Thyroid gland (tissue), 4 donors: ENCODE measurements around the gene DES. TPM values are rescaled to one million over a fixed set of nuclear protein-coding genes. Genes with fewer than 3 reads are reported as not detected.
"Not testable (repeated sequence)": the region's sequence is repeated elsewhere in the genome, so short reads cannot be mapped to it uniquely, and the experiment has no call there.

Source experiments
- DNase-seq, 2 donors: peaks; one replicate each; pipeline ENCODE4 v3.0.0-alpha.2; 2019
- H3K27ac ChIP-seq, 3 donors: fragments of 200-600 bp; sonication (generic); 1 replicate in 2 of 3; 2 replicates in 1 of 3; pipeline ENCODE4 v1.5.1; 2016 to 2019; ENCODE audit warnings: mild to moderate bottlenecking in 1 of 3, moderate library complexity in 1 of 3
- H3K27me3 ChIP-seq: fragments of 200-600 bp; sonication (generic); one replicate; pipeline ENCODE4 v1.5.1; 2019
- H3K36me3 ChIP-seq, 2 donors: fragments of 200-600 bp; sonication (generic); one replicate each; pipeline ENCODE4 v1.5.1; 2016 to 2019
- H3K4me1 ChIP-seq, 2 donors: fragments of 200-600 bp; sonication (generic); one replicate each; pipeline ENCODE4 v1.5.1; 2017 to 2019
- H3K4me3 ChIP-seq, 3 donors: fragments of 200-600 bp; sonication (generic); replicated peaks in 1 of 3; 1 replicate in 2 of 3; 2 replicates in 1 of 3; pipeline ENCODE4 v1.5.1; 2016; ENCODE audit warnings: mild to moderate bottlenecking in 1 of 3
- H3K9me3 ChIP-seq: fragments of 200-600 bp; sonication (generic); one replicate; pipeline ENCODE4 v1.5.1; 2017
- POLR2A ChIP-seq, 2 donors: fragments of 450-650 bp; IDR thresholded peaks; one replicate each; pipeline ENCODE4 v1.6.1; 2017; ENCODE audit warnings: antibody characterized with exemption in 2 of 2, mild to moderate bottlenecking in 2 of 2, moderate library complexity in 1 of 2
- WGBS, 2 donors: methylation state at CpG; one replicate each; pipeline ENCODE4 v1.1.5; 2017; 5-methylcytosine and 5-hydroxymethylcytosine counted together
- intact Hi-C: fragments of 100-400 bp; cut with DNase I; formaldehyde crosslinking; loops from one replicate; pipeline ENCODE4 v1.15.1; 2023
- total RNA-seq, 4 donors: library from RNA; depleted of rRNA; stranded (reverse); fragments of >200 nt; gene quantifications; one replicate each; pipeline ENCODE4 v1.2.3, GENCODE V29; 2016
- TF ChIP-seq, protein P1 (sequence below), 6 experiments: fragments of 200-600 bp in 3 of 6; fragments of 450-650 bp in 3 of 6; sonication (generic) in 3 of 6; IDR thresholded peaks; one replicate each; pipeline ENCODE4 v1.5.1; 2016 to 2019; ENCODE audit warnings: antibody characterized with exemption in 6 of 6, mild to moderate bottlenecking in 2 of 6, inconsistent platforms in 1 of 6, moderate library complexity in 1 of 6

The DES gene
- total RNA-seq, 4 donors from 2014 or later: 26.7 to 54.4 (median 28.7) TPM

GRCh38 chr2:219392754-219393153, 25.4 kb upstream of the DES start:
- H3K27ac ChIP-seq: no peak overlapping the region
- H3K9me3 ChIP-seq: no peaks in the 10 kb centered on the region
- H3K4me1 ChIP-seq: peaks cover 0 to 4% of the 10 kb centered on the region in 2 donors
- H3K4me3 ChIP-seq: no peak overlapping the region
- no peaks in the 10 kb centered on the region for H3K36me3 ChIP-seq
- intact Hi-C loops: no loop called here
- TF ChIP-seq, protein P1, sequence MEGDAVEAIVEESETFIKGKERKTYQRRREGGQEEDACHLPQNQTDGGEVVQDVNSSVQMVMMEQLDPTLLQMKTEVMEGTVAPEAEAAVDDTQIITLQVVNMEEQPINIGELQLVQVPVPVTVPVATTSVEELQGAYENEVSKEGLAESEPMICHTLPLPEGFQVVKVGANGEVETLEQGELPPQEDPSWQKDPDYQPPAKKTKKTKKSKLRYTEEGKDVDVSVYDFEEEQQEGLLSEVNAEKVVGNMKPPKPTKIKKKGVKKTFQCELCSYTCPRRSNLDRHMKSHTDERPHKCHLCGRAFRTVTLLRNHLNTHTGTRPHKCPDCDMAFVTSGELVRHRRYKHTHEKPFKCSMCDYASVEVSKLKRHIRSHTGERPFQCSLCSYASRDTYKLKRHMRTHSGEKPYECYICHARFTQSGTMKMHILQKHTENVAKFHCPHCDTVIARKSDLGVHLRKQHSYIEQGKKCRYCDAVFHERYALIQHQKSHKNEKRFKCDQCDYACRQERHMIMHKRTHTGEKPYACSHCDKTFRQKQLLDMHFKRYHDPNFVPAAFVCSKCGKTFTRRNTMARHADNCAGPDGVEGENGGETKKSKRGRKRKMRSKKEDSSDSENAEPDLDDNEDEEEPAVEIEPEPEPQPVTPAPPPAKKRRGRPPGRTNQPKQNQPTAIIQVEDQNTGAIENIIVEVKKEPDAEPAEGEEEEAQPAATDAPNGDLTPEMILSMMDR (IDR thresholded peaks at IDR 0.05): no peak
- TF ChIP-seq POLR2A (IDR thresholded peaks at IDR 0.05): no peak
- H3K27me3 ChIP-seq: no peaks in the 10 kb centered on the region
- WGBS, 2 donors: 90 to 92% methylated on average over 9 of the region's 9 CpGs
- no peak for DNase-seq

- H3K4me3 ChIP-seq, H3K36me3 ChIP-seq, H3K4me1 ChIP-seq, DNase-seq, H3K9me3 ChIP-seq, intact Hi-C loops, H3K27me3 ChIP-seq, H3K27ac ChIP-seq: not testable (repeated sequence)
- 96 to 97% methylated on average over 6 to 9 of the region's 9 CpGs for WGBS, 2 donors
Observed at GRCh38 chr2:219395056-219395455, 23.1 kb upstream of the DES start.

DNA sequence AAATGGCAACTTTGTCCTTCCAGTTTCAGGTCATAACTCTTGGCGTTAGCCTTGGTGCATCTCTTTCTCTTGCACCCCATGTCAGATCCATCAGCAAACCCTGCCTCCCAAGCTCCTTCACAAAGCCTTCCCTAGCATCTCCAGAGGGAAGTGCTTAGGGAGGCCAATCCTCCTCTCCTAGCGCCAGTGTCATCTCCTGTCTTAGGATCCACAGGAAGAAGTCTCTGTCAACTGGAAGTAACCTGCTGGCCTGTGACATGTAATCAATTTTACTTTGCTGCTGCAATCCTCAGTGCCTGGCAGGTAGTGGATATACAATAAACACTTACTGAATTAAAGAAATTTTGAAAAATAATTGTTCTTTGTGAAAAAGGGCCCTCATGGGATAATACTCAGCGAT, 22.6 kb upstream of the DES start:
- H3K36me3 ChIP-seq: no peaks in the 10 kb centered on the region
- DNase-seq: no peak
- intact Hi-C loops: no loop called here
- no peaks in the 10 kb centered on the region for H3K4me1 ChIP-seq
- 86 to 92% methylated on average over 3 of the region's 3 CpGs for WGBS, 2 donors
- no peak overlapping the region for H3K27ac ChIP-seq
- no peaks in the 10 kb centered on the region for H3K9me3 ChIP-seq
- TF ChIP-seq, protein P1 (IDR thresholded peaks at IDR 0.05): no peak
- no peak for TF ChIP-seq POLR2A (IDR thresholded peaks at IDR 0.05)
- H3K4me3 ChIP-seq: no peak overlapping the region
- no peaks in the 10 kb centered on the region for H3K27me3 ChIP-seq

DNA sequence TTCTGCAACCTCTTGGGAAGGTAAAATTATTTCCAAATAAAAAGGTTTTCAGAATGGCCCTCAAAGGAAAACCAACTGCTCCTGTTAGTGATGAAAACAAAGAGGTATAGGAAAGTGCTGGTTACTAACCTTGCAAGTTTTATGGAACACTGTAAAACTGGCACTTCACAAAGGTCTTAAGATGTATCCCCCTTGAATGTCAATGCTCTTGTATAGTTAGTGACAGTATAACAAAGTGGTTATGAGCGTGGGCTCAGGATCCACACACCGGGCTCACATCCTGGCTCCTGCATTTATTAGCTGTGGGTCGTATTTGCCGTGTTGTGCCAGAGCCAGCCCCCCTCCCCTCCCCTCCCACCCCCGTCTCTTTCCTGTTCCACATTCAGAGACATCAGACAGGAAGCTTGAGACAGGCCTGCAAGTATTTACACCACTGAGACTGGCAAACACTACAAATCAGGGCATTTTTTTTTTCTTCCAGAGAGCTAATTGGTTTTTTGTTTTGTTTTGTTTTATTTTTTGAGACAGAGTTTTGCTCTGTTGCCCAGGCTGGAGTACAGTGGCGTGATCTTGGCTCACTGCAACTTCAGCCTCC, 21.2 kb upstream of the DES start:
- no peak overlapping the region for H3K4me3 ChIP-seq

DNA sequence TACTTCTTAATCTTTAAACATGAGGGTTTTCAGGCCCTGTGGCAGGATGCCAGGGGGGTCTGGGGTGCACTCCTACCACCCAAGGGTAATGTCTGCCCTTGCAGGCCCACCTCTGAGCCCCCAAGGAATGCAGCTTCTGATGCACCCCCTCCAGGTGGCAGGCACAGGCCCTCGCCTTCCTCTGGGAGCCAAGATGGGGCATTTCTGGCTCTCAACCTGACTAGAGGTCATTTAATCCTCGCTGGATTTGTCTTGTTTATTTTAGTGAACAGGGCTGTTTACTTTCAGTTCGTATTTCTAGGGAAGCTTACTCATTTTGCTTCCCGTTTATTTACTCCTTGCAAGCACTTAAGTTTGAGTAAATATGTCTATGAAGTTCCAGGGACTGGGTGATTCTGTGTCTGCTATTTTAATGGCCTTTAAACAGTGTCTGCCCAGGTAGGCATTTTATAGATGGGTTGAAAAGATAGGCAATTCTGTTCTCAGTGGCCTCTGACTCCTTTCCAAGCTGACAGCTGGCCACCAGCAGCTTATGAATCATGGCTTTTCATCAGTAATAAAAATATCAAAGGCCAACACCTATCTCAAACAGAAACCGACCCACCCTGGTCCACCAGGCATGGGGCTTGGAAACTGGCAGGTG, 19.3 kb upstream of the DES start:
- H3K4me3 ChIP-seq: no peak overlapping the region
- WGBS, 2 donors: 39 to 51% methylated on average over 5 of the region's 5 CpGs
- no peak overlapping the region for H3K27ac ChIP-seq

More for the DNA sequence above, 21.2 kb upstream of the DES start:
- no peak for TF ChIP-seq POLR2A (IDR thresholded peaks at IDR 0.05)
- TF ChIP-seq, protein P1 (IDR thresholded peaks at IDR 0.05): no peak
- no peak overlapping the region for H3K27ac ChIP-seq
- 64 to 73% methylated on average over 6 of the region's 6 CpGs for WGBS, 2 donors
- H3K9me3 ChIP-seq: no peaks in the 10 kb centered on the region
- no peaks in the 10 kb centered on the region for H3K27me3 ChIP-seq
- H3K4me1 ChIP-seq: no peaks in the 10 kb centered on the region
- intact Hi-C loops: no loop called here
- DNase-seq: no peak
- no peaks in the 10 kb centered on the region for H3K36me3 ChIP-seq

More for the DNA sequence above, 19.3 kb upstream of the DES start:
- DNase-seq: no peak
- H3K27me3 ChIP-seq: no peaks in the 10 kb centered on the region
- H3K36me3 ChIP-seq: no peaks in the 10 kb centered on the region
- no peak for TF ChIP-seq POLR2A (IDR thresholded peaks at IDR 0.05)
- TF ChIP-seq, protein P1 (IDR thresholded peaks at IDR 0.05): no peak
- peaks cover 0 to 5% of the 10 kb centered on the region in 2 donors for H3K4me1 ChIP-seq
- intact Hi-C loops: no loop called here
- no peaks in the 10 kb centered on the region for H3K9me3 ChIP-seq
